Tibial artery (tissue), 4 donors: ENCODE measurements around the gene GSTM4.

Source experiments
- DNase-seq, 2 donors: peaks; one replicate each; pipeline ENCODE4 v3.0.0-alpha.2; 2019
- H3K27ac ChIP-seq, 2 donors: fragments of 200-600 bp; sonication (generic) in 1 of 2; 1 replicate in 1 of 2; 2 replicates in 1 of 2; pipeline ENCODE4 v1.5.1; 2018 to 2019; ENCODE audit warnings: mild to moderate bottlenecking in 1 of 2
- H3K27me3 ChIP-seq, 2 donors: fragments of 200-600 bp; sonication (generic) in 1 of 2; one replicate each; pipeline versions ENCODE4 v1.5.1 to v1.6.0; 2016 to 2019
- H3K36me3 ChIP-seq, 3 donors: fragments of 200-600 bp; sonication (generic) in 2 of 3; one replicate each; pipeline ENCODE4 v1.5.1; 2016 to 2019; ENCODE audit warnings: mild to moderate bottlenecking in 2 of 3
- H3K4me1 ChIP-seq, 4 donors: fragments of 200-600 bp; sonication (generic) in 2 of 4; 1 replicate in 3 of 4; 2 replicates in 1 of 4; pipeline ENCODE4 v1.5.1; 2016 to 2019
- H3K4me3 ChIP-seq, 2 donors: fragments of 200-600 bp; sonication (generic) in 1 of 2; 1 replicate in 1 of 2; 2 replicates in 1 of 2; pipeline ENCODE4 v1.5.1; 2018 to 2019; ENCODE audit warnings: mild to moderate bottlenecking in 2 of 2
- H3K9me3 ChIP-seq, 3 donors: fragments of 200-600 bp; sonication (generic) in 1 of 3; one replicate each; pipeline ENCODE4 v1.5.1; 2016 to 2019
- intact Hi-C: fragments of 100-400 bp; cut with DNase I; formaldehyde crosslinking; loops from one replicate; pipeline ENCODE4 v1.15.0; 2023; ENCODE audit warnings: low total_unique reads
- TF ChIP-seq, protein P1 (sequence below), 2 experiments: fragments of 200-600 bp in 1 of 2; fragments of 450-650 bp in 1 of 2; IDR thresholded peaks; one replicate each; pipeline ENCODE4 v1.5.1; 2017 to 2019; ENCODE audit warnings: antibody characterized with exemption in 2 of 2, mild to moderate bottlenecking in 1 of 2, moderate library complexity in 1 of 2

The GSTM4 gene

DNA sequence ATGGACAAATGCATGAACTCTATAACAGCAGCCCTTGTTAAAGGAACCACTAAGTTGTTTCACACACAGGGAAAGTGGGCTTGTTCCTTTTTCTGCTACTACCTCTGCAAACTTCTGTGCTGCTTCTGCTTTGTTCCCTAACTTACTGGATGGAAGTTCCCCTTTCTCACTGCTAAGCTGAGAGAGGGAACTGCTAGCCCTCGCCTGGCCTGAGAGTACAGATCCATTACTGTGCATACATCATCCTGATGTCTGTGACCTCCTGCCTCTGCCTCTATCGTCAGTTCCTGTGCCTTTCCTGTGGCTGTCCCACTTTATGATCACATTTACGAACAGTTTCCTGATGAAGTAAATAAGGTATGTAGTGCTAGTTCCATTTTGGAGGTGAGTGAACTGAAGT is 40.0 kb upstream of the GSTM4 start:
- intact Hi-C loops: loop anchor here (2.0 kb wide), 1 partner anchor 73 kb away; no protein-coding TSS in a partner anchor
- TF ChIP-seq, protein P1, sequence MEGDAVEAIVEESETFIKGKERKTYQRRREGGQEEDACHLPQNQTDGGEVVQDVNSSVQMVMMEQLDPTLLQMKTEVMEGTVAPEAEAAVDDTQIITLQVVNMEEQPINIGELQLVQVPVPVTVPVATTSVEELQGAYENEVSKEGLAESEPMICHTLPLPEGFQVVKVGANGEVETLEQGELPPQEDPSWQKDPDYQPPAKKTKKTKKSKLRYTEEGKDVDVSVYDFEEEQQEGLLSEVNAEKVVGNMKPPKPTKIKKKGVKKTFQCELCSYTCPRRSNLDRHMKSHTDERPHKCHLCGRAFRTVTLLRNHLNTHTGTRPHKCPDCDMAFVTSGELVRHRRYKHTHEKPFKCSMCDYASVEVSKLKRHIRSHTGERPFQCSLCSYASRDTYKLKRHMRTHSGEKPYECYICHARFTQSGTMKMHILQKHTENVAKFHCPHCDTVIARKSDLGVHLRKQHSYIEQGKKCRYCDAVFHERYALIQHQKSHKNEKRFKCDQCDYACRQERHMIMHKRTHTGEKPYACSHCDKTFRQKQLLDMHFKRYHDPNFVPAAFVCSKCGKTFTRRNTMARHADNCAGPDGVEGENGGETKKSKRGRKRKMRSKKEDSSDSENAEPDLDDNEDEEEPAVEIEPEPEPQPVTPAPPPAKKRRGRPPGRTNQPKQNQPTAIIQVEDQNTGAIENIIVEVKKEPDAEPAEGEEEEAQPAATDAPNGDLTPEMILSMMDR (IDR thresholded peaks at IDR 0.05): no peak
- Histone ChIP-seq H3K27me3 (no peaks in the 10 kb centered on the region), H3K4me3 (no peak overlapping the region), H3K36me3 (no peaks in the 10 kb centered on the region), H3K9me3 (no peaks in the 10 kb centered on the region), H3K27ac (no peak overlapping the region), H3K4me1 (peaks cover 0 to 16% (median 8%) of the 10 kb centered on the region in 4 donors)
- DNase-seq: no peak

DNA sequence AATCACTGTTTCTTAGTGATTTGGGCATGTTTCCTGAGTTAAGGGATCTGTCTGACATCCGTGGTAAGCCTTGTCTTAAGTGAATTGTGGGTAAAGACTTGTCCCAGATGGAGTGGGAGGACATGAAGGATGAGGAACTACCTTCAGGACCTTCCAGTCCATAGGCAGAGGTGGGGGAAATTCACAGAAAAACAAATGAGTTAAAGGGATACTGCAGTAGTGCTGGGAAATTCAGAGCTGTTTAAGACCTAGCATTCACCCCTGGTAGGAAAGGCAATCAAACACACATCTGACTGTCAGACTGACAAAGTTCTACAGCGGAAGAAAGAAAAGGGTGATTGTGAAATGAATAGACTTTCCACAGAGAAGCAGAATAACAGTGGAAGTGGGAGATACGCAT is 39.5 kb upstream of the GSTM4 start:
- H3K4me3 ChIP-seq: no peak overlapping the region
- no peaks in the 10 kb centered on the region for H3K27me3 ChIP-seq
- no peaks in the 10 kb centered on the region for H3K9me3 ChIP-seq
- intact Hi-C loops: loop anchor here (2.0 kb wide), 1 partner anchor 74 kb away; no protein-coding TSS in a partner anchor
- peaks cover 0 to 21% (median 13%) of the 10 kb centered on the region in 4 donors for H3K4me1 ChIP-seq
- TF ChIP-seq, protein P1 (IDR thresholded peaks at IDR 0.05): no peak
- no peaks in the 10 kb centered on the region for H3K36me3 ChIP-seq
- DNase-seq: no peak
- H3K27ac ChIP-seq: no peak overlapping the region

DNA sequence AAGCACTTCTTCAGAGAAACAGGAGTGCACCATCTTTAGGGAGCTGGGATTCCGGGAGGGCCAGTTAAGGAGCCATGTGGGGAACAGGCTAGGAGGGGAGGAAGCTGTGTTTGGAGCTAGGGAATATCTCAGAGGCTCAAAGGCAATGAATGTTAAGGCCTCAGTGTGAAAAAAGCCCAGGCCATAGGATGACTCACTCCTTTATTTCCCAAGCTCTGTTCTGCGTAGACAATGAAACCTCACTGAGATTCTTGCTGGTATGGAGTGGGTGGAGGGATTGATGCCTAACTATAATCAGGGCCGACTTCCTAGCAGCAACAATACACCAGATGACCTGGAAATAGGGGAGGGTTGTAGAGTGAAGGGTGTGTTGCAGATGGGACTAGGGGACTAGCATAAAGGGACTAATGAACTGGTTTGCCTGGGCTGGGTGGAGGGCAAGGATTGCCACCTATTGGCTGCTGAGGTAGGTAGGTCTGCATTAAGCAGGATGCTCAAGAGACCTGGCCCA is 38.6 kb upstream of the GSTM4 start:
- H3K36me3 ChIP-seq: no peaks in the 10 kb centered on the region
- DNase-seq: peak in 1 of 2 donors; percentile 21
- peaks cover 0 to 30% (median 20%) of the 10 kb centered on the region in 4 donors for H3K4me1 ChIP-seq
- no peak overlapping the region for H3K27ac ChIP-seq
- no peaks in the 10 kb centered on the region for H3K27me3 ChIP-seq
- H3K9me3 ChIP-seq: no peaks in the 10 kb centered on the region
- TF ChIP-seq, protein P1 (IDR thresholded peaks at IDR 0.05): no peak
- H3K4me3 ChIP-seq: no peak overlapping the region
- intact Hi-C loops: loop anchor here (2.0 kb wide), 1 partner anchor 75 kb away; no protein-coding TSS in a partner anchor

DNA sequence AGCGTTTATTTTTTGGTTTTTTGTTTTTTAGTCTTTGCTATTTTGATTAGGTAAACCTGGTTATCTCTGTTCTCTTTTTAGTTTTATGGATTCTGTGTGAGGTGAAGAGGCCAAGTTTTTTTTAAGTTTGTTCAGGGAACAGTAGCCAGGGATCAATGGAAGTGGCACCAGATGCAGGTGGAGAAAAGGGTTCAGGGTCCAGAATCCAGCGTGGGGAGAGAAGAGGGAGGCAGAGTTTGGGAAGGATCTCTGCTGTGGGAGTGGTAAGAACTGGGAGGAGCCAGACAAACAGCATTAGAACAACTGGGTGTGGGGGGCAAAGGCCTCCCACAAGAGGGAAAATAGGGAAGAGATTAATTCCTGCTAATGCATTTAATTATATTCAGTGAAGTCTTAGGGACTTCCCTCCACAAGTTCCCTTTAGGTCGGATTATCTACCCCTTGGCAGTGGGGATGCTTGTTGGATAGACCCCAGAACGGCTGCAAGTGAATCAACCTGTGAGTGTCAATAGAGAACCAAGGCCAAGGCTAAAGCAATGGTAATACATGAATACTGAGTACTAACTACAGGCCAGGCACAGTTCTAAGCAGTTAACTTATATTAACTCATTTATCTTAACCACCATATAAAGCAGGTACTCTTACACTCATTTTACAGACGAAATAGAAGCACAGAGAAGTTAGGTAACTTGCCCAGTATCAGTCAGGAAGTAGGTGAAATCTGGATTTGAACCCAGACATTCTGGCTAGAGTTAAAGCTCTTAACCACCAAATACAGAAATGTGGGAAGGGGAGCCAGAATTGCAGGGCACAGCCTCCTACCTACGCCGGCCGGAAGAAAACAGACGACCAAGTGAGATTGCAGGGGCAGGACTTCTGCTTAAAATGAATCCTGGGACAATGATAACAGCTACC is 37.0 kb upstream of the GSTM4 start:
- DNase-seq: no peak
- H3K27me3 ChIP-seq: no peaks in the 10 kb centered on the region
- H3K4me3 ChIP-seq: peak overlapping the region; percentile 68 to 73
- peak overlapping the region; percentile 80 to 91 for H3K27ac ChIP-seq
- TF ChIP-seq, protein P1 (IDR thresholded peaks at IDR 0.05): no peak
- intact Hi-C loops: no loop called here
- no peaks in the 10 kb centered on the region for H3K36me3 ChIP-seq
- no peaks in the 10 kb centered on the region for H3K9me3 ChIP-seq
- peaks cover 0 to 46% (median 32%) of the 10 kb centered on the region in 4 donors for H3K4me1 ChIP-seq

DNA sequence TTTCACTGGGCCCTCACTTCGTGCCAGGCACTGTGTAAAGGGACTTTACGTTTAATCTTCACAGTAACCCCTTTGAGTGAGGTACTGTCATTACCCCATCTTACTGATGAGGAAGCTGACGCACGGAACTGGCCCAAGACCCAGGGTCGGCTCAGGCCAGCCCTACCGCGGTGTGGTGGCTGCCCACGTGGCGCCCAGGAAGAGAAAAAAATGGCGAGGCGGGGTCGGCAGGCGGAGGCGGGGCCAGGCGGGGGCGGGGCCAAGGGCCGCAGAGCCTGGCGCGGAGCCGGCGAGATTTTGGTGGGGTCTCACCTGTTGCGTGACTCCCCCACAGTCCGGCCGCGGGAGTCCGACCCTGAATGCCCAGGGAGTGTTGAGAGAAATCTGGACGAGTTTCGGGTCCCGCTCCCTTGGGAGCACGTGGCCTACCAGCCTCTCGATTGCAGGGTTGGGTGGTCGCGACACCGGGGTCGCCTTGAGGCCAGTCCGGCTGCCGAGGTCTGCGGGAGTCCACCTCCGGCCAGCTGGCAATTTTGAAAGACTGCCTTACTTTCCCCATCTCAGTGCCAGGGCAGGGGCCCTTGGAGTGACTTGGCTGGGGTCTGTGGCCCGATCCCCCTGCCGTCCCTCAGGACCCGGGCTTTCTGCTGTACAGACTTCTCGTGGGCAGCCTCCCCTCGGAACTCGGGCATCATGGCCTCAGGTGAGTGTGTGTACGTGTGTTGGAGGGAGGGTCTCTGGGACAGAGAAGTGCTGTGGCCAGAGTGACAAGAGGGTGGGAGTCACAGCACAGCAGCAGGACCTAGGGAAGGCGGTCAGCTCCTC is 36.1 kb upstream of the GSTM4 start, which contains the start of the genes AMPD2 and GNAT2:
Gene AMPD2, plus strand, starts transcription at position 262 of the 825 bp plus-strand sequence. CDS start 1,339 bp downstream, outside the sequence.
Gene GNAT2, minus strand, starts transcription at position 41 of the 825 bp plus-strand sequence. CDS start 6,746 bp downstream, outside the sequence.
- H3K4me3 ChIP-seq: peak within 1 kb of the TSS; percentile 68 to 73
- no peaks in the 10 kb centered on the region for H3K27me3 ChIP-seq
- H3K36me3 ChIP-seq: no peaks in the 10 kb centered on the region
- TF ChIP-seq, protein P1 (IDR thresholded peaks at IDR 0.05): no peak
- H3K4me1 ChIP-seq: peaks cover 0 to 55% (median 38%) of the 10 kb centered on the region in 4 donors
- peak; percentile 85 to 90 for DNase-seq
- no peaks in the 10 kb centered on the region for H3K9me3 ChIP-seq
- H3K27ac ChIP-seq: peak within 1 kb of the TSS; percentile 80 to 91
- intact Hi-C loops: no loop called here
